HCT116 (cell line): ENCODE data around the gene CDC14B. TPM values are rescaled to one million over a fixed set of nuclear protein-coding genes. Genes with fewer than 3 reads are reported as not detected.

Experiments
- ATAC-seq: fragments of 200-7000 bp; cut with Tn5 transposase; 2 replicates; pipeline ENCODE4 v1.9.1; 2020; ENCODE audit warnings: mild to moderate bottlenecking, moderate library complexity
- BruUV-seq: library from RNA; stranded (reverse); fragments of 400-500 nt; replicated peaks from 2 replicates; lab custom pipeline; 2021; lab: Mats Ljungman, UMichigan
- CTCF ChIA-PET: fragments of 300-600 bp; sonication (Branson Sonifier 250); formaldehyde crosslinking; loops from one replicate; lab custom pipeline; 2021; ENCODE audit warnings: antibody characterized with exemption; lab: Charles Lee
- POLR2A ChIA-PET: fragments of 300-600, 350-600 bp; sonication (Branson Sonifier 250); formaldehyde crosslinking; loops from one replicate; lab custom pipeline; 2021; ENCODE audit warnings: antibody characterized with exemption; lab: Charles Lee
- RAD21 ChIA-PET, 2 experiments: fragments of 300-600 bp; sonication (Branson Sonifier 250); formaldehyde crosslinking; loops; one replicate each; lab custom pipeline; 2023; ENCODE audit warnings: low total read pairs in 2 of 2; ENCODE audit not compliant: uncharacterized antibody in 2 of 2, unreplicated experiment in 2 of 2, low non-redundant PET in 1 of 2; lab: Charles Lee
- DNase-seq: peaks from one replicate; pipeline ENCODE4 v3.0.0-alpha.2; 2010; ENCODE audit warnings: low read depth, low spot score
- H2AFZ ChIP-seq: fragments of 200-600 bp; shearing (Covaris generic), sonication (generic); 2 replicates; pipeline ENCODE4 v1.6.1; 2017; ENCODE audit warnings: low read depth, mixed run types, mixed read lengths, antibody characterized with exemption, low read length; ENCODE audit not compliant: poor library complexity, severe bottlenecking
- H3K27ac ChIP-seq: 2 replicates; pipeline ENCODE4 v1.5.1; 2012; ENCODE audit warnings: low read depth, low read length
- H3K27me3 ChIP-seq: fragments of 200-600 bp; sonication (generic); 2 replicates; pipeline ENCODE4 v1.6.1; 2016; ENCODE audit warnings: mixed run types, low read length, mixed read lengths; ENCODE audit not compliant: insufficient read depth
- H3K36me3 ChIP-seq, 2 experiments: fragments of 200-500 bp in 1 of 2; fragments of 200-600 bp in 1 of 2; sonication (Bioruptor generic) in 1 of 2; sonication (generic) in 1 of 2; 2 replicates each; pipeline versions ENCODE4 v1.5.1 to v1.6.1; 2014 to 2016; ENCODE audit warnings: low read length in 2 of 2, inconsistent platforms in 1 of 2, mixed read lengths in 1 of 2, mixed run types in 1 of 2; ENCODE audit not compliant: insufficient read depth in 2 of 2, control insufficient read depth in 1 of 2
- H3K4me1 ChIP-seq, 2 experiments: fragments of 200-600 bp in 1 of 2; sonication (generic) in 1 of 2; 2 replicates each; pipeline versions ENCODE4 v1.5.1 to v1.6.1; 2012 to 2017; ENCODE audit warnings: low read length in 2 of 2, inconsistent platforms in 1 of 2, mild to moderate bottlenecking in 1 of 2, mixed read lengths in 1 of 2, mixed run types in 1 of 2, moderate library complexity in 1 of 2; ENCODE audit not compliant: insufficient read depth in 2 of 2, control insufficient read depth in 1 of 2
- H3K4me2 ChIP-seq: fragments of 200-600 bp; sonication (generic); 2 replicates; pipeline ENCODE4 v1.6.1; 2017; ENCODE audit warnings: mixed run types, low read length, mixed read lengths
- H3K4me3 ChIP-seq, 2 experiments: fragments of 200-600 bp in 1 of 2; sonication (generic) in 1 of 2; replicated peaks in 1 of 2; 2 replicates each; pipeline ENCODE4 v1.5.1; 2011 to 2016; ENCODE audit warnings: low read length in 2 of 2, control low read depth in 1 of 2, low read depth in 1 of 2, mild to moderate bottlenecking in 1 of 2, mixed read lengths in 1 of 2, mixed run types in 1 of 2
- H3K79me2 ChIP-seq: fragments of 200-600 bp; sonication (generic); 2 replicates; pipeline ENCODE4 v1.6.1; 2017; ENCODE audit warnings: mild to moderate bottlenecking, mixed run types, low read length, moderate library complexity, mixed read lengths; ENCODE audit not compliant: insufficient read depth
- H3K9ac ChIP-seq: fragments of 200-600 bp; sonication (generic); 2 replicates; pipeline ENCODE4 v1.6.1; 2016; ENCODE audit warnings: low read length, mixed read lengths
- H3K9me2 ChIP-seq: fragments of 200-600 bp; sonication (generic), shearing (Covaris generic); 2 replicates; pipeline ENCODE4 v1.6.1; 2017; ENCODE audit warnings: mixed run types, mild to moderate bottlenecking, moderate library complexity; ENCODE audit not compliant: insufficient read depth
- H3K9me3 ChIP-seq, 2 experiments: fragments of 200-500 bp in 1 of 2; fragments of 200-600 bp in 1 of 2; sonication (Bioruptor generic) in 1 of 2; sonication (generic) in 1 of 2; 2 replicates each; pipeline ENCODE4 v1.6.1; 2014 to 2017; ENCODE audit warnings: low read length in 2 of 2, mixed read lengths in 2 of 2, inconsistent platforms in 1 of 2, low read depth in 1 of 2, mild to moderate bottlenecking in 1 of 2, mixed run types in 1 of 2, moderate library complexity in 1 of 2; ENCODE audit not compliant: control insufficient read depth in 1 of 2, insufficient read depth in 1 of 2
- H4K20me1 ChIP-seq: fragments of 200-600 bp; sonication (generic), shearing (Covaris generic); 2 replicates; pipeline ENCODE4 v1.6.1; 2017; ENCODE audit warnings: mixed run types, mild to moderate bottlenecking, moderate library complexity; ENCODE audit not compliant: insufficient read depth
- CBX3 ChIP-seq: IDR thresholded peaks from 2 replicates; pipeline ENCODE4 v1.6.1; 2012; ENCODE audit warnings: low read depth
- CEBPB ChIP-seq: IDR thresholded peaks from 2 replicates; pipeline ENCODE4 v1.6.1; 2012; ENCODE audit warnings: low read depth
- ELF1 ChIP-seq: IDR thresholded peaks from 2 replicates; pipeline ENCODE4 v1.6.1; 2012; ENCODE audit warnings: low read depth, borderline replicate concordance
- EZH2 ChIP-seq: fragments of 200-600 bp; sonication (generic); IDR thresholded peaks from 2 replicates; pipeline ENCODE4 v1.6.1; 2017; ENCODE audit warnings: antibody characterized with exemption, mixed run types
- EZH2phosphoT487 ChIP-seq: fragments of 200-600 bp; IDR thresholded peaks from 2 replicates; pipeline ENCODE4 v1.6.1; 2018; ENCODE audit warnings: antibody characterized with exemption, borderline replicate concordance
- JUND ChIP-seq: IDR thresholded peaks from 2 replicates; pipeline ENCODE4 v1.6.1; 2012
- MAX ChIP-seq: IDR thresholded peaks from 2 replicates; pipeline ENCODE4 v1.6.1; 2012
- POLR2AphosphoS5 ChIP-seq: IDR thresholded peaks from 2 replicates; pipeline ENCODE4 v1.6.1; 2011; ENCODE audit warnings: mild to moderate bottlenecking, low read depth, low read length, moderate library complexity
- REST ChIP-seq: IDR thresholded peaks from 2 replicates; pipeline ENCODE4 v1.6.1; 2012; ENCODE audit warnings: low read depth
- SIN3A ChIP-seq: IDR thresholded peaks from 2 replicates; pipeline ENCODE4 v1.6.1; 2012; ENCODE audit warnings: low read depth
- SP1 ChIP-seq: IDR thresholded peaks from 2 replicates; pipeline ENCODE4 v1.6.1; 2012; ENCODE audit warnings: low read depth
- TCF7L2 ChIP-seq: IDR thresholded peaks from 2 replicates; pipeline ENCODE4 v1.7.0; 2011; ENCODE audit warnings: borderline replicate concordance, inconsistent platforms; ENCODE audit not compliant: insufficient read depth, insufficient read length; ENCODE audit errors: extremely low read depth
- ZNF274 ChIP-seq: fragments of 200-500 bp; sonication (Bioruptor generic); IDR thresholded peaks from 2 replicates; pipeline ENCODE4 v1.6.1; 2014; ENCODE audit warnings: mild to moderate bottlenecking, low read depth, low read length, inconsistent platforms
- intact Hi-C: fragments of 100-400 bp; cut with micrococcal nuclease; formaldehyde crosslinking; loops from 2 replicates; pipeline ENCODE4 v1.10.0; 2022
- total RNA-seq: library from RNA; stranded (reverse); gene quantifications from one replicate; pipeline ENCODE4 v1.2.1, GENCODE V29; 2021; ENCODE audit not compliant: unreplicated experiment

CDC14B gene
- total RNA-seq, 1 experiment from 2014 or later, result 21.6 TPM

- ChIA-PET POLR2A (no interaction called here), RAD21 (no interaction called here)
Measured at GRCh38 chr9:96509026-96509425, 110.6 kb downstream of the CDC14B start.

More at GRCh38 chr9:96509026-96509425, 110.6 kb downstream of the CDC14B start:
- no peak for TF ChIP-seq REST
- no peak for TF ChIP-seq ZNF274
- no peak for TF ChIP-seq CEBPB
- TF ChIP-seq MAX, result no peak
- TF ChIP-seq JUND, result no peak
- no peak for TF ChIP-seq CBX3
- TF ChIP-seq SIN3A, result no peak
- TF ChIP-seq POLR2AphosphoS5, result no peak
- TF ChIP-seq TCF7L2, result no peak
- TF ChIP-seq EZH2, result no peak
- no peak for TF ChIP-seq EZH2phosphoT487
- TF ChIP-seq ELF1, result no peak
- no peak for TF ChIP-seq SP1
- intact Hi-C loops, result no loop called here
- no TSS peak for BruUV-seq
- H3K9me3 ChIP-seq, result no peaks in the 10 kb centered on the region
- ATAC-seq (no peak), DNase-seq (no peak)
- H3K9me2 ChIP-seq, result no peaks in the 10 kb centered on the region
- no peak overlapping the region for H3K4me3 ChIP-seq
- no peaks in the 10 kb centered on the region for H3K79me2 ChIP-seq
- H3K9ac ChIP-seq, result no peak overlapping the region
- CTCF ChIA-PET, result no interaction called here
- H4K20me1 ChIP-seq, result no peaks in the 10 kb centered on the region
- H3K4me2 ChIP-seq, result no peak overlapping the region
- peaks cover 0 to 1% of the 10 kb centered on the region in 2 experiments; a peak in 1 of 4 replicates for H3K36me3 ChIP-seq
- H3K27me3 ChIP-seq, result no peaks in the 10 kb centered on the region
- H2AFZ ChIP-seq, result no peak overlapping the region
- H3K4me1 ChIP-seq, result no peaks in the 10 kb centered on the region
- no peak overlapping the region for H3K27ac ChIP-seq
